A549 (cell line): ENCODE data around the gene MXRA7. TPM values are rescaled to one million over a fixed set of nuclear protein-coding genes. Genes with fewer than 3 reads are reported as not detected.
A peak's percentile ranks its signal among the peaks of the same experiment; 100 is the strongest.

Experiments used
- ATAC-seq, 2 experiments: fragments of 200-7000 bp in 1 of 2; fragments of >200 bp in 1 of 2; cut with Nextera tagmentation in 1 of 2; cut with Tn5 transposase in 1 of 2; 3 replicates each; pipeline versions ENCODE4 v1.8.0 to v1.9.1; 2018 to 2020; ENCODE audit warnings: mild to moderate bottlenecking in 1 of 2, moderate library complexity in 1 of 2
- CTCF ChIA-PET: fragments of 300-600 bp; sonication (Branson Sonifier 250); formaldehyde crosslinking; extraction: SDS; loops from one replicate; lab custom pipeline; 2021; ENCODE audit warnings: antibody characterized with exemption, inconsistent platforms; lab: Yijun Ruan, JAX
- POLR2A ChIA-PET: fragments of 350-600 bp; formaldehyde crosslinking; extraction: SDS; loops from one replicate; lab custom pipeline; 2021; ENCODE audit warnings: antibody characterized with exemption, inconsistent platforms; lab: Yijun Ruan, JAX
- DNase-seq, 2 experiments: peaks; one replicate each; pipeline versions ENCODE4 v3.0.0 to v3.0.0-alpha.2; 2011 to 2016; ENCODE audit warnings: low read depth in 1 of 2, low spot score in 1 of 2
- FAIRE-seq: peaks from 2 replicates; lab custom pipeline; 2011; peaks lifted over from hg19 to GRCh38; lab: Jason Lieb, UNC
- H3K27ac ChIP-seq, 2 experiments: fragments of >200 bp; sonication (Bioruptor Twin); formaldehyde crosslinking; 3 replicates each; pipeline ENCODE4 v1.5.1; 2016 to 2017
- H3K4me1 ChIP-seq: fragments of >200 bp; sonication (Bioruptor Twin); formaldehyde crosslinking; 3 replicates; pipeline ENCODE4 v1.6.1; 2016
- H3K4me2 ChIP-seq: fragments of >200 bp; sonication (Bioruptor Twin); formaldehyde crosslinking; 3 replicates; pipeline ENCODE4 v1.6.1; 2016
- H3K4me3 ChIP-seq: fragments of >200 bp; sonication (Bioruptor Twin); formaldehyde crosslinking; 3 replicates; pipeline ENCODE4 v1.5.1; 2016
- H3K9me3 ChIP-seq: fragments of >200 bp; sonication (Bioruptor Twin); formaldehyde crosslinking; 3 replicates; pipeline ENCODE4 v1.6.1; 2016
- CBX8 ChIP-seq: fragments of 200-600 bp; sonication (generic); IDR thresholded peaks from 2 replicates; pipeline ENCODE4 v1.6.1; 2016
- ESRRA ChIP-seq: fragments of 150-350 bp; IDR thresholded peaks from 2 replicates; pipeline ENCODE4 v1.6.1; 2014; ENCODE audit warnings: mild to moderate bottlenecking, low read length, borderline replicate concordance
- FOXS1 ChIP-seq: fragments of 250-450 bp; sonication (Bioruptor Pico); IDR thresholded peaks from 2 replicates; pipeline ENCODE4 v1.5.0; 2020; ENCODE audit warnings: mild to moderate bottlenecking, moderate library complexity
- HDAC2 ChIP-seq: fragments of 200-600 bp; sonication (generic); IDR thresholded peaks from 2 replicates; pipeline ENCODE4 v1.6.1; 2016
- HEYL ChIP-seq: fragments of 250-450 bp; sonication (Bioruptor Pico); IDR thresholded peaks from 2 replicates; pipeline ENCODE4 v1.8.0; 2021; ENCODE audit warnings: mild to moderate bottlenecking, moderate library complexity
- HOXB5 ChIP-seq: fragments of 250-450 bp; sonication (Bioruptor Pico); IDR thresholded peaks from 2 replicates; pipeline ENCODE4 v1.5.0; 2020; ENCODE audit warnings: mild to moderate bottlenecking, moderate library complexity
- JUN ChIP-seq, 2 experiments: fragments of >200 bp; sonication (Bioruptor Twin); formaldehyde crosslinking; IDR thresholded peaks; 2 replicates in 1 of 2; 3 replicates in 1 of 2; pipeline ENCODE4 v1.6.1; 2016 to 2017
- JUNB ChIP-seq: fragments of >200 bp; sonication (Bioruptor Twin); formaldehyde crosslinking; IDR thresholded peaks from 2 replicates; pipeline ENCODE4 v1.6.1; 2016
- KDM1A ChIP-seq: fragments of 200-600 bp; sonication (generic); IDR thresholded peaks from 2 replicates; pipeline ENCODE4 v1.6.1; 2016; ENCODE audit warnings: low read depth, mild to moderate bottlenecking
- KDM5A ChIP-seq: fragments of 200-600 bp; sonication (generic); IDR thresholded peaks from 2 replicates; pipeline ENCODE4 v1.6.1; 2016; ENCODE audit warnings: antibody characterized with exemption, mild to moderate bottlenecking
- NFE2L2 ChIP-seq: fragments of 150-350 bp; conservative IDR thresholded peaks from 2 replicates; pipeline ENCODE4 v1.6.1; 2014; ENCODE audit warnings: low read length
- NPAS2 ChIP-seq: fragments of 250-450 bp; sonication (Bioruptor Pico); IDR thresholded peaks from 2 replicates; pipeline ENCODE4 v1.8.0; 2022; ENCODE audit warnings: mild to moderate bottlenecking, moderate library complexity, borderline replicate concordance
- NR3C1 ChIP-seq: fragments of >200 bp; sonication (Bioruptor Twin); formaldehyde crosslinking; IDR thresholded peaks from 3 replicates; pipeline ENCODE4 v1.6.1; 2017
- PHF8 ChIP-seq: fragments of 200-600 bp; sonication (generic); IDR thresholded peaks from 2 replicates; pipeline ENCODE4 v1.6.1; 2016; ENCODE audit warnings: low read depth, mild to moderate bottlenecking, antibody characterized with exemption, moderate library complexity, borderline replicate concordance
- RAD21 ChIP-seq, 2 experiments: fragments of >200 bp in 1 of 2; sonication (Bioruptor Twin) in 1 of 2; formaldehyde crosslinking in 1 of 2; IDR thresholded peaks in 1 of 2; conservative IDR thresholded peaks in 1 of 2; 2 replicates in 1 of 2; 3 replicates in 1 of 2; pipeline ENCODE4 v1.6.1; 2012 to 2018; ENCODE audit warnings: inconsistent platforms in 1 of 2
- RCOR1 ChIP-seq: fragments of 150-350 bp; IDR thresholded peaks from 2 replicates; pipeline ENCODE4 v1.6.1; 2014; ENCODE audit warnings: antibody characterized with exemption, low read length, low read depth
- RNF2 ChIP-seq: fragments of 200-600 bp; sonication (generic); IDR thresholded peaks from 2 replicates; pipeline ENCODE4 v1.6.1; 2016; ENCODE audit warnings: low read depth, mild to moderate bottlenecking, antibody characterized with exemption, moderate library complexity, borderline replicate concordance
- TFCP2L1 ChIP-seq: fragments of 250-450 bp; sonication (Bioruptor Pico); IDR thresholded peaks from 2 replicates; pipeline ENCODE4 v1.5.0; 2021; ENCODE audit warnings: mild to moderate bottlenecking
- ZFP36 ChIP-seq: fragments of 450-650 bp; IDR thresholded peaks from 2 replicates; pipeline ENCODE4 v1.6.1; 2014; ENCODE audit warnings: borderline replicate concordance; ENCODE audit not compliant: partially characterized antibody
- ZNF302 ChIP-seq: fragments of 250-450 bp; sonication (Bioruptor Pico); IDR thresholded peaks from 2 replicates; pipeline ENCODE4 v1.9.0; 2021; ENCODE audit warnings: inconsistent platforms, mild to moderate bottlenecking, moderate library complexity
- WGBS: methylation state at CpG from one replicate; pipeline ENCODE4 v1.1.6; 2017; ENCODE audit errors: missing lambda C conversion rate; 5-methylcytosine and 5-hydroxymethylcytosine counted together
- polyA plus RNA-seq, 4 experiments: library from polyadenylated mRNA; depleted of rRNA in 3 of 4; stranded (reverse); fragments of >200 nt; fragmentation: RNase III in 1 of 4; extraction: RNeasy Plus Mini Kit Qiagen cat#74134 plus additional on column Dnase treatment in 1 of 4; gene quantifications; 2 replicates in 3 of 4; 3 replicates in 1 of 4; pipeline ENCODE4 v1.2.3, GENCODE V29; 2011 to 2017
- small RNA-seq, 6 experiments: library from RNA; depleted of rRNA; stranded (forward); fragments of <200 nt; gene quantifications; one replicate each; pipeline ENCODE3, GENCODE V24; 2012
- TF ChIP-seq, protein P1 (sequence below): fragments of >200 bp; sonication (Bioruptor Twin); formaldehyde crosslinking; IDR thresholded peaks from 2 replicates; pipeline ENCODE4 v1.6.1; 2016

MXRA7 gene
- polyA plus RNA-seq, 2 of the 4 experiments (the other 2 are of a cell fraction), result 47.8 to 57.2 TPM

DNA sequence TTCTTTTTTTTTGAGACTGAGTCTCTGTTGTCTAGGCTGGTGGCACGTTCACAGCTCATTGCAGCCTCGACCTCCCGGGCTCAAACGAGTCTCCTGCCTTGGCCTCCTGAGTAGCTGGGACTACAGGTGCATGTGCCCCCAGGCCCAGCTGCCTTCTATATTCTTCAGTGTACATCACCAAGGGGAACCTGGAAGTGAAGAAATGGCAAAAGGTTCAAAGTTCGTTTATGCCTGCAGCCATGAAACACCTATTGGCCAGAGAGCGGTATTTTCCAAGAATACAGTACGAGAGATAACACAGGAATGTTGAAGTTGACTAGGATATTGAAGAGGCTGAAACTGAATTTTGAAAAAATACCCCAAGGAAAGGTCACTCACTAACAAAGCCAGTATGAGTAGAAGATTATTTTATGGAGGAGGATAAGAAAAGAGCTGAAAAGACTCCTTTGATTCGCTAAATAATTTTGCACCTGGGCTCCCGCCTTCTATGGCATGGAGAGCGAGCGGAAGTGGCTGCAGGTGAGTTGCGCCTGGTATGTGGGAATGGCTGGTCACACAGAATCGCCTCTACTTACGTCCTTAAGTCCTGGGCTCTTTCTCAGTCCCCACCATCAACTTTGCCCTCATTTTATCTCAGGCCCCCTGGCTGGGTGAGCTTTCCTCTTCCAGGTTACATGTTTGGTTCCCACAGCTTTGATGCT, 77.0 kb downstream of the MXRA7 start:
- DNase-seq (no peak), ATAC-seq (no peak), FAIRE-seq (peak; percentile 13)
- CTCF ChIA-PET, result interaction anchor here (0.7 to 5.4 kb wide), 6 partner anchors 10 to 354 kb away, joined by 3 to 56 read pairs (median 3); no protein-coding TSS in a partner anchor
- H3K4me2 ChIP-seq, result no peak overlapping the region
- 81% methylated on average over 14 of the region's 14 CpGs for WGBS
- TF ChIP-seq JUN (IDR thresholded peaks at IDR 0.05) (no peak), NR3C1 (no peak), RNF2 (no peak), ZNF302 (CRISPR knock-in tag) (no peak), PHF8 (no peak), HEYL (CRISPR knock-in tag) (no peak), NPAS2 (CRISPR knock-in tag) (no peak), KDM5A (no peak), CBX8 (no peak), RAD21 (conservative IDR thresholded peaks at IDR 0.05 in 1 of 2, IDR thresholded peaks at IDR 0.05 in 1 of 2) (no peak), JUNB (no peak), KDM1A (no peak), FOXS1 (CRISPR knock-in tag) (no peak), NFE2L2 (no peak), RCOR1 (no peak)
- TF ChIP-seq, protein P1, sequence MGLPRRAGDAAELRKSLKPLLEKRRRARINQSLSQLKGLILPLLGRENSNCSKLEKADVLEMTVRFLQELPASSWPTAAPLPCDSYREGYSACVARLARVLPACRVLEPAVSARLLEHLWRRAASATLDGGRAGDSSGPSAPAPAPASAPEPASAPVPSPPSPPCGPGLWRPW, result no peak
- no peaks in the 10 kb centered on the region for H3K4me1 ChIP-seq
- H3K27ac ChIP-seq, result peak overlapping the region in 1 of 2 experiments; percentile 17; a peak in 1 of 6 replicates
- no peaks in the 10 kb centered on the region for H3K9me3 ChIP-seq
- H3K4me3 ChIP-seq, result no peak overlapping the region
- POLR2A ChIA-PET, result no interaction called here

DNA sequence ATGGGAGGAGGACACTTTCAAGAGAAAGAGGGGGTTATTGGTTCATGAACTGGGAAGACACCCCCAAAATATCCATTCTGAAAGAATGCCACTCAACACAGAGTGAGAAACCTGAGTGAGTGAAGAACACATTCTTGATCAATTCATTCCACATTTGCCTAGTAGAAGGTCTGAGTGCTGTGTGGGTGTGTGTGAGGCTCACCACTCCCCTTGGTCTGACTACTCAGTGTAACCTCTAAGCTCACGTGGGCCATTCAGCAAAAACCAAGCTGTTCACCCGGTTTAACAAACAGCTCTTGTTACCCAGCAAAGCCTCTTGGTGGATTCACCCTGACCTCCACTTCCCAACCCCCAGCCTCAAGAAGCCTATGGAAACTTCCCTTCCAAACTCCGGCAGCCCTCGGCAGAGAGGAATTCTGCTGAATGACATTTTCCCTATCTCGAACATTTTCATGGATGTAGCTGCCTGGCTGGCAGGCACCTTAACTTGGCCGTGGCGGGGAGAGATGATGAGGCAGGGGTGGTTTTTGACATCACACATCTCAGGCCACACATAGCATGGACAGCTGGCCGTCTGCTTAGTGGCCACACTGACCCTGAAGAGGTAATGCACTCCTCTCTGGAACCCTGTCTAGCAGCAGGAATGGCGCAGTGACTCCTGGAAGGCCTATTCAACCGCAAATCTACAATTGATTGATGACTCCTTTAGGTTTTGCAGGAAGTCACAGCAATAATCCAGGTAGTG, 78.8 kb downstream of the MXRA7 start:
- ATAC-seq (no peak), FAIRE-seq (no peak)
- no peak overlapping the region for H3K4me3 ChIP-seq
- H3K9me3 ChIP-seq, result no peaks in the 10 kb centered on the region
- POLR2A ChIA-PET, result no interaction called here
- no peak overlapping the region for H3K4me2 ChIP-seq
- TF ChIP-seq NR3C1 (no peak), TFCP2L1 (no peak), CBX8 (no peak)
- TF ChIP-seq, all 56 proteins: peak for 0
- H3K27ac ChIP-seq, result no peak overlapping the region
- H3K4me1 ChIP-seq, result no peaks in the 10 kb centered on the region
- CTCF ChIA-PET, result interaction anchor here (0.7 to 5.4 kb wide), 7 partner anchors 8 to 109 kb away, joined by 3 to 56 read pairs (median 4); partner anchors contain the start of gene ST6GALNAC1
- no peak for DNase-seq
- WGBS, result 77% methylated on average over 10 of the region's 10 CpGs

DNA sequence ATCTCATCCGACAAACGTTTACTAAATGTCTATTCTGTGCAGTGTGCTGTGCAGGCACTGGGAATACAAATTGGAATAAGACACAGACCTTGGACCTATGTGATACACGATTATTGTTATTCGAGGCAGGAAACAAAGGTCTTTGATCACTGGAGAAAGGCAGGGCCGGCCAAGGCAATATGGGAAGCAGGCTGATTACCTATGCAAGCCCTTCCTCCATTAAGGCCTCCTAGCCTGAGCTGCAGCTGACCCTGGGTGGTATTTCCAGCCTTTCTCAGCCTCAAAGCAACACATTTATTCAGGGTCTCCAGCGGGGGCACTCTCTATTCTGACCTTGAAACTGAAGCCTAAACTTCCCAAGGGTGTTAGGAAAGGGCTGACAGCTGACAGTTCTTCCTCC, 80.6 kb downstream of the MXRA7 start:
- FAIRE-seq, result no peak
- no peak for DNase-seq

More for the DNA sequence above, 80.6 kb downstream of the MXRA7 start:
- ChIA-PET POLR2A (no interaction called here), CTCF (interaction anchor here (0.6 to 1.5 kb wide), 5 partner anchors 51 to 172 kb away, joined by 3 to 8 read pairs (median 3); no protein-coding TSS in a partner anchor)
- Histone ChIP-seq H3K9me3 (no peaks in the 10 kb centered on the region), H3K27ac (no peak overlapping the region), H3K4me3 (no peak overlapping the region), H3K4me2 (no peak overlapping the region), H3K4me1 (no peaks in the 10 kb centered on the region)
- WGBS, result 66% methylated on average over 6 of the region's 6 CpGs
- TF ChIP-seq HOXB5, result no peak
- no peak for TF ChIP-seq ZFP36
- TF ChIP-seq HEYL (CRISPR knock-in tag), result no peak
- no peak for TF ChIP-seq RNF2
- TF ChIP-seq ESRRA, result no peak
- no peak for TF ChIP-seq HDAC2
- ATAC-seq, result no peak

Small RNAs within 50 kb of the gene (small RNA-seq; reads per million reads assigned to genes)
- gene AC005837.3 (0 reads per million in 6 experiments), gene RF02271 (0 reads per million in 6 experiments), gene RNU6-227P (0 to 58.5 (median 0) reads per million in 6 experiments), gene RNU6-97P (0 reads per million in 6 experiments), gene RNY4P36 (0 to 0.19 (median 0) reads per million in 6 experiments)

Other genes starting within 250 kb of the MXRA7 start
- 0.08 TPM in 1 of 2 replicates, not detected in the other for gene AANAT, start 243.4 kb downstream of the MXRA7 start, polyA plus RNA-seq (2011; rRNA removed)
- gene AANAT, start 243.4 kb downstream of the MXRA7 start, polyA plus RNA-seq (2017; fragmentation: RNase III; extraction: RNeasy Plus Mini Kit Qiagen cat#74134 plus additional on column Dnase treatment), result 0.13 TPM in 1 of 3 replicates, not detected in the others
- gene RHBDF2, start 209.5 kb downstream of the MXRA7 start, polyA plus RNA-seq (2011; rRNA removed), result 14.0 and 19.9 TPM in 2 replicates
- 42.9 to 50.2 TPM (median 46.0 TPM) in 3 replicates for gene RHBDF2, start 209.5 kb downstream of the MXRA7 start, polyA plus RNA-seq (2017; fragmentation: RNase III; extraction: RNeasy Plus Mini Kit Qiagen cat#74134 plus additional on column Dnase treatment)
- gene CYGB, start 173.3 kb downstream of the MXRA7 start, polyA plus RNA-seq (2011; rRNA removed), result 1.1 and 1.2 TPM in 2 replicates
- 1.1 to 2.0 TPM (median 1.3 TPM) in 3 replicates for gene CYGB, start 173.3 kb downstream of the MXRA7 start, polyA plus RNA-seq (2017; fragmentation: RNase III; extraction: RNeasy Plus Mini Kit Qiagen cat#74134 plus additional on column Dnase treatment)
- 0.26 TPM in 1 of 2 replicates, not detected in the other for gene PRCD, start 170.9 kb downstream of the MXRA7 start, polyA plus RNA-seq (2011; rRNA removed)
- not detected in 3 replicates for gene PRCD, start 170.9 kb downstream of the MXRA7 start, polyA plus RNA-seq (2017; fragmentation: RNase III; extraction: RNeasy Plus Mini Kit Qiagen cat#74134 plus additional on column Dnase treatment)
- gene ST6GALNAC2, start 125.1 kb downstream of the MXRA7 start, polyA plus RNA-seq (2011; rRNA removed), result 0.74 and 0.78 TPM in 2 replicates
- 0.30 to 0.59 TPM (median 0.41 TPM) in 3 replicates for gene ST6GALNAC2, start 125.1 kb downstream of the MXRA7 start, polyA plus RNA-seq (2017; fragmentation: RNase III; extraction: RNeasy Plus Mini Kit Qiagen cat#74134 plus additional on column Dnase treatment)
- gene ST6GALNAC1, start 67.2 kb downstream of the MXRA7 start, polyA plus RNA-seq (2011; rRNA removed), result 0.63 and 0.72 TPM in 2 replicates
- gene ST6GALNAC1, start 67.2 kb downstream of the MXRA7 start, polyA plus RNA-seq (2017; fragmentation: RNase III; extraction: RNeasy Plus Mini Kit Qiagen cat#74134 plus additional on column Dnase treatment), result 0.09 to 0.27 TPM (median 0.09 TPM) in 3 replicates
- gene JMJD6, start 15.6 kb upstream of the MXRA7 start, polyA plus RNA-seq (2011; rRNA removed), result 17.5 and 23.0 TPM in 2 replicates
- 44.5 to 55.3 TPM (median 53.3 TPM) in 3 replicates for gene JMJD6, start 15.6 kb upstream of the MXRA7 start, polyA plus RNA-seq (2017; fragmentation: RNase III; extraction: RNeasy Plus Mini Kit Qiagen cat#74134 plus additional on column Dnase treatment)
- 120 and 138 TPM in 2 replicates for gene METTL23, start 15.9 kb upstream of the MXRA7 start, polyA plus RNA-seq (2011; rRNA removed)
- gene METTL23, start 15.9 kb upstream of the MXRA7 start, polyA plus RNA-seq (2017; fragmentation: RNase III; extraction: RNeasy Plus Mini Kit Qiagen cat#74134 plus additional on column Dnase treatment), result 64.6 to 67.2 TPM (median 64.9 TPM) in 3 replicates
- gene SRSF2, start 26.4 kb upstream of the MXRA7 start, polyA plus RNA-seq (2011; rRNA removed), result 348 and 412 TPM in 2 replicates
- gene SRSF2, start 26.4 kb upstream of the MXRA7 start, polyA plus RNA-seq (2017; fragmentation: RNase III; extraction: RNeasy Plus Mini Kit Qiagen cat#74134 plus additional on column Dnase treatment), result 338 to 342 TPM (median 340 TPM) in 3 replicates
- 26.0 and 30.0 TPM in 2 replicates for gene MFSD11, start 27.2 kb upstream of the MXRA7 start, polyA plus RNA-seq (2011; rRNA removed)
- gene MFSD11, start 27.2 kb upstream of the MXRA7 start, polyA plus RNA-seq (2017; fragmentation: RNase III; extraction: RNeasy Plus Mini Kit Qiagen cat#74134 plus additional on column Dnase treatment), result 17.4 to 18.2 TPM (median 17.5 TPM) in 3 replicates
- 7.6 and 10.3 TPM in 2 replicates for gene MGAT5B, start 157.4 kb upstream of the MXRA7 start, polyA plus RNA-seq (2011; rRNA removed)
- 16.2 to 22.8 TPM (median 21.7 TPM) in 3 replicates for gene MGAT5B, start 157.4 kb upstream of the MXRA7 start, polyA plus RNA-seq (2017; fragmentation: RNase III; extraction: RNeasy Plus Mini Kit Qiagen cat#74134 plus additional on column Dnase treatment)